IPS-11a (cell line): ENCODE measurements around the gene CD44.

Source experiments
- H3K4me3 ChIP-seq: one replicate; pipeline ENCODE4 v1.5.1; 2013; ENCODE audit warnings: low read depth, low read length, control low read depth

Gene CD44

DNA sequence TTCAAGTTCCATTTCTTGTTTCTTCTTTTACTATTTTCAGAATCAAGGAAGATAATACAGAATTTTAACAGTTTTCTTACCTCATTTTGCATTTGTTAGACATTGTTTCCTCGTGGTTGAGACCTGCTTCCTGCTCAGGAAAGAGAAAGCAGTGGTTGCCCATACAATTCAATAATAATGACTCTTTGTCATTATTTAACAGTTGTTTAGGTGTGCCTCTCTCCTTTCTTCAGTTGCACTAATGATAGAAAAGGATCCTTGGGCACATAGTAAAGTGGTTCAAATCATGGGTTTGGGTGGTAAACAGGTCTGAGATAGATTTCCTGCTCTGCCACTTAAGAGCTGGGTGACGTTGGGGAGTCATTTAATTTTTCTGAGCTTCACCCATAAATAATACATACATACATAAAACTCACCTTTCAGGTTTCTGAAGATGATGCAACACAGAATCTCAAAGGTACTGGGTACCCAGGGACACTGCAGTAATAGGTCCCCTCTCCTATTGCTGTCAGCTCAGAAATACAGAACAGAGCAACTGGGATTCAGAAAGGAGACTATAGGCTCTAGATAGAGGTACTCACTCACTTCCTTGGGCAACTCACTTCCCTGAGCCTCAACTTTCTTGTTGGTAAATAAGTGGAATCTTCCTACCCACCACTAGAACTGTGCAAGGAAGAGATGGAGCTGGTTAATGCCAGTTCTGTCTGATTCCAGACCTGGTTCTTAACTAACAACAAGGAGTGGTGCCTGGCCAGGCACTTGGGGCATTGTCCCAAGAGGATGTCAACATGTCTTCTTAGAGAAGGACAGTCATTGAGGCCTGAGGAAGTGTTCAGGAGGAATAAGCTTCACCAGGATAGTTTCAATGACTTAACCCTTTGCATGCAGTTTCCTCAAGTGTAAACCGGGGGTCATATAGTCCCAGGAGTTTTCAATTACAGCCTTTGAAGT is 34.9 kb downstream of the CD44 start:
- no peak overlapping the region for H3K4me3 ChIP-seq

DNA sequence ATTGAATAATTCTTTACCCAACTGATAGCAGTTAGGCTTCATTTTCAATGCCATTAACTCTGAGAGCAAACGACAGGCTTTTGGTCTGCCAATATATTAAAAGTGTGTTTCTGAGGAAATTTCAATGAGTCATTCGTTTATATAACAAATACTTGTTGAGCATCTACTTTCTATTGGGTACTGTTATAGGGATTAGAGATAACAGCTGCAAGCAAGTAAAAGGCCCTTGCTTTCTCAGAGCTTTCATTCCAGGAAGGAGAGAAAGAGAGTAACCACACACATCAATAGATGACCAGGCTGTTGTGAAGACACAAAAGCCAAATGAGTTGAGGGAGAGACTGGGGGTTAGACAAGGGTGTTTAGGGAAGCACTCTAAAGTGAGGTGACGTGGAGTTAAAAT is 35.7 kb downstream of the CD44 start:
- H3K4me3 ChIP-seq = no peak overlapping the region

DNA sequence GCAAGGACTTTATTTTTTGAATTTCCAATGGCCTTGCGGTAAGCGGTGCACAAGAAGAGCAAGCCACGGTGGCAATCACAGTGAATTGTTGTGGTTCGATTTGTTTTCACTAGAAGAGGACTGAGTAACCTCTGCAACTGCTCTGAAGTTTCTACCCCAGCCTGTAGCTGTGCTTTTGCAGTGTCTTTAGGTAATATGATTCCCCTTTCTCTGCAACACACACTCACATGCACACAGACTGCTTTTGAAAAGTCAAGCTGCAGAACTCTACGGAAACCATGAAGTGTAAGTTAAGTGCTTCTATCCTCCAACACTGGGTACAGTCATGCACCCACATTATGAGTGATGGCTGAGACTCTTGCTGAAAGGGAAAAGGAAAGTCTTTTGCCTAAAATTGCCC is 38.4 kb downstream of the CD44 start:
- H3K4me3 ChIP-seq = no peak overlapping the region

DNA sequence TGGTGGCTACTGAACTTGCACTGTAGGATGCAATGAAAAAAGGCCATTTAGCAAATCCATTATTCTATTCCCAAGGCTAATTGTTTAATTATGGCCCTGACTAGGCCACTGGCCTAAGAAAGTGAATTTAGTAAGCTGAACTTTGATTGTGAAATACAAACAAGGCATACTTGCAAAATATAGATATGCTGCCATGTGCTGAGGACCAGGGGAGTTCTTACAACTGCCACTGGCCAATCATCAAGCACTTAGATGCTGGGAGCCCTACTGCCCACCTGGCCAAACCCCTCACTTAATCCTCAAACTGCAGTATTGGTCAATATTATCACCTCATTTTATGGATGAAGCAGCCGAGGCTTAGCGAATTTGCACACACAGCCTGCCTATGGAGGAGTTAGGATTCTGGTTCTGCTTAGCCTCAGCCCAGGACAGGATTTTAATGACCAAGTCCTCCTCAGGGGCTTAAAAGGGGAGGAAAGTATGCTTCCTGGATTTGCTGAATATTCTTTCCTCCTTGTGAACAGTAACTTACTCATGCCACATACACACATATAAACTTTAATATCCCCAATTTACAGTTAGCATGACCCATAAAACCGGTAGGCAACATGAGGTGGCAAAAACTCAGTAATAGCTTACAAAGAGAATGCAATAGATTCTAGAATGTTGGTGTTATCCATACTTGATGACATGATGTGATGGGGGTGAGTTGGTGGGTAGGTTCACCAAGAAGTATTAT is 39.3 kb downstream of the CD44 start:
- H3K4me3 ChIP-seq = no peak overlapping the region

DNA sequence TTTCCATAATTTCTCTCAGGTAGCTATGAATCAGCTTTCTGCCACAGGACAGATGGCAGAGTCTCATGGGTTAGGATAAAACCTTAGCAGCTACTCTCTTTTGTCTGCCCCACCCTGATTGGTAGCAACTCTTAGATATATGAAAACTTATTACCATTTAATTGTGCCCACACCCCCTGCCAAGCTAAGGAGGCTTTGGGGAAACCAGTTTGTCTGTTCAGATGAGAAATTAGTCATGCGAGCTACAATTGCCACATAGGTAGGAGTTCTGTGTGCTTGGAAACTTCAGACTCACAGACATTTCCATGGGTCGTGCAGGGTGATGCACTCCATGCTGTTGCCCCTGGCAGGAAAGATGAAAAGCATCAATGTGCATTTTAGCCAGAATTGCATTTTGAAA is 39.9 kb downstream of the CD44 start:
- no peak overlapping the region for H3K4me3 ChIP-seq

DNA sequence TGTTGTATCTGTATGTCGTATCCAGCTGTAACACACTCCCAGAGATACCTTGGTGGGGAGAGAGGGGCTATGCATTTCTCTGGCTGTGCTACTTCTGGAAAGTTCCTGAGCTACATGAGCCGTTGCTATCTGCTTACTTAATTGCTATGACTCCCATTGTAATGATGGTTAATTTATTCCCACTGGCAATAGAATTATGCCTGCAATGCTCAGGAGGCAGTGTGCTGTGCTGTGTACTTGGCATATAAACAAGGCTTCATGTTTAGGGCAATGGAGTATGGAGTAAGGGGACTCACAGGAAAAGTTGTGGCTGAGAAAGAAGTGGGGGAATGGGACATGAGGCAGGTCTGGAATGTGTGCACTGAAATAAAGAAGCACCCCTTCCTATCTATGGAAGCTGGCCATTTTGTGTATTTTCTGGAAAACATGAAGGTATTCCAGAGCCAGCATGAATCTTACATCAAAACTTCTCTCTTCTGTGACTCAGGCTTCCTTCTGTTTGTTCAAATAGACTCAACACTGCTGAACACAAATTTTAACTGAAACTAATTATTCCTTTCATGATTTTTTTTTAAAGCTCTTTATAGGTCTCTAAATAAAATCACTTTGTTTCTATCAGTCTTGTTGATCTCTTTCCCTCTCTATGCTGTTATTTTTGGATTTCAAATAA is 40.6 kb downstream of the CD44 start:
- H3K4me3 ChIP-seq = no peak overlapping the region

DNA sequence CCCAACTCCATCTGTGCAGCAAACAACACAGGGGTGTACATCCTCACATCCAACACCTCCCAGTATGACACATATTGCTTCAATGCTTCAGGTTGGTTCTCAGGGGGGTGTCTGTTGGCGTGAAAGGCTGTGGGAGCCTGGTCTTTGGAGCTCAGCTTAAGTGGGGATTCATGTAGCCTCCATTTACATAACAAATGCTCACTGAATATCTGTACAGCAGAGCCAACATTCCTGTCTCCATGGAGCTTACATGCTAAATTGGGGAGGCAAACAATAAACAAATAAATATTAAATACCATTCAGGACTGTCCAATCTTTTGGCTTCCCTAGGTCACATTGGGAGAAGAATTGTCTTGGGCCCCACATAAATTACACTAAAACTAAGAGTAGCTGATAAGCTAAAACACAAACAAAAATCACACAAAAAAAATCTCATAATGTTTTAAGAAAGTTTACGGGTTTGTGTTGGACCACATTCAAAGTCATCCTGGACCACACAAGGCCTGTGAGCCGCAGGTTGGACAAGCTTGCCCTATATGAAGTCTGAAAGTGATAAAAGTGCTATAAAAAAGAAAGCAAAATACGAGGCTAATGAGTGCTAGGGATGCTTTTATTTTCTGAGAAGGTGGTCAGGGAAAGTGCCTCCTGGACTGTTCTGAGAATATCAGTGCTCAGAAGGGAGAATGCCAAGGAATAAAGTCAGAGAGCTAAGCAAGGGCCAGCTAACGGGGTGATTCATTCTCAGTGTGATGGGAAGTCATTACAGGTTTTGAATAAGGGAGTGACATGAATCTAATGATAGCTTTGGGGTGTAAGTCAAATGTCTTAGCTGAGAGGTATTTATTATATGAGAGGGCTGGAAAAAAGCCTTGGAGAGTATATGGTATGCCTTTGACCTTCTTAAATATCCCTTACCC is 41.6 kb downstream of the CD44 start:
- no peak overlapping the region for H3K4me3 ChIP-seq

DNA sequence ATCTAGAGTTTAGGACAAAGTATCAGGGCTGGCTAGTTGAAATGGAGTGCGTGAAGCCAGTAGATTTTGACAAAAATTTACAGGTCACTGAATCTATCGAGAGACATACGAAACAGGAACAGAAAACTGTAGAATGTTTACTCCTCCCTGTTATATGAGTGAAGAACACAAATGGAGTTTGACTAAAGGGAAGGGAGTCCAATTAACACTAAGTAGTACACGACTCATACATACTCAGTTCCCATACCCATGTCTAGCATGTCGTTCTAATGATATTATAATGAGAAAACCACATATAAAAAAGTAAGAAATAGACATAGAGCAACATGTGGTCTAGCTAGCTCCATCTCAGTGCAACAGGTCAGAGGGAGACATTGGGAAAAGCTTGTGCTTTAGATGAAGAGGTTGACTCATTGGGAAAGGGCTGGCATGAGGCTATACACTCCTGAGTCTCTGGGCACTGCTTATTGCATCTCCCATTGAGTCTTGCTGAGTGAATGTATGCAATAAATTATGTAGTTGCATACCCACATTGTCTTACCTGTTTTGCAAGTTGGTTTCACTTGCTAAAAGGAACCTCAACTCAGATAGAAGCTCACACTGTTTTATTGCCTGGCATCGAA is 43.5 kb downstream of the CD44 start:
- H3K4me3 ChIP-seq = no peak overlapping the region

DNA sequence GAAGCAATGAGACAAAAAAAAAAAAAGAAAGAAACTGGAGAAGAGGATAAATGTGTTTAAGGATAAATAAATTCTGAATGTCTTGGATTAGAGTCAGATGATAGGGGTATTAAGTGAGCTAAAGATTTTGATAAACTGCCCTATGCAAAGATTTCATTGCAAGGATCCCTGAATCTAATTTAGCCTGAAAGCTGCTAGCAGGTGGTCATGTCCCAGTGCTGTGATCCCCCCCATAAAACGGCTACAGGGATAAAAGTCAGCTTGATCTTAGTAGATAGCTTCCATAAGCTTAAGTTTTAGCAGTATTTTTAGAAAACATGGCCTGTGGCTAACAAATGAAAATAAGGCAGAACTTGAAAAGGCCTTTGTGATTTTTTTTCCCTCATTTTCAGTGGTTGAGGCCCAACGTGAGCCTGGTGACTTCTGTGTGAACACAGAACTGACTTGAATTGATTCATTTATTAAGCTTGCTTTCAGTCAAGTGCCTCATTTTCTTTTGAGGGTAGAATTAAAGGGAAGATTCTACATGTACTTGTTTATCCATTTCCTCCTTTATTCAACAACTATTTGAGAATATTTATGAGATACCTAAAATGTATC is 44.5 kb downstream of the CD44 start:
- H3K4me3 ChIP-seq = no peak overlapping the region

DNA sequence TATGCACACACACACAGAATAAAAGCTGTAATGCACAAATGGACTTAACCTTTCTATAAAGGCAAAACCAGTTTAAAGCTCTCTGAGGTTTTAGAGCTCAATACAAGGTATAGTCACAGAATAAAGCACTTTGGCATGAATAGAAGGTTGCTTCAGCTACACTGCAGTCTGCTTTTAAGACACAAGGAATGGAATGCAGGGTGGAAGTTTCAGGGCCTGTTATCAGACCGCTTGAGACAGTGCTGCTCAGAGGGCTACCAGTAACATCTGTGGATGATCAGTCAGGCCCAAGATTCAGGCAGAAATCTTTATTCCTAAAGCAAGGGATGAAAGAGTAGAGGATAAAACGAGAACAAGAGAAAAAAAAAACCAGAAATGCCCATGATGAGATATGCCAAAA is 46.7 kb downstream of the CD44 start:
- no peak overlapping the region for H3K4me3 ChIP-seq

DNA sequence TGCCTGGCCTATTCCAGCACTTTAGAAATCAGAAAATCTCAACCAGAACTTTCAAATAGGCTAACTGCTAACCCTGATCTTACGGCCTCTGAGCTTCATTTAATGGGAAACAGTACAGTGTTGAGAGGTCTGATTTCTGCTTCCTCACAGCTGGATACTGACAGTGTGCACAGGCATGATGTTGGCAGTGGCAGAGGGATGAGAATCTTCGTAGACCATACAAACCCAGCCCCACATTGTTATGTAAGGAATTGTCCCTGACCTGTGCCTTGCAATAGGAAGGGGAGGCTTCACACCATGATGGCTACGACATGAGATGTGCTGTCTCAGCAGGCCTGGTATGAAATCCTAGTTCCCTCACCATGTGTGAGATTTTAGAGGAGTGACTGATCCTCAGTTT is 49.0 kb downstream of the CD44 start:
- no peak overlapping the region for H3K4me3 ChIP-seq

DNA sequence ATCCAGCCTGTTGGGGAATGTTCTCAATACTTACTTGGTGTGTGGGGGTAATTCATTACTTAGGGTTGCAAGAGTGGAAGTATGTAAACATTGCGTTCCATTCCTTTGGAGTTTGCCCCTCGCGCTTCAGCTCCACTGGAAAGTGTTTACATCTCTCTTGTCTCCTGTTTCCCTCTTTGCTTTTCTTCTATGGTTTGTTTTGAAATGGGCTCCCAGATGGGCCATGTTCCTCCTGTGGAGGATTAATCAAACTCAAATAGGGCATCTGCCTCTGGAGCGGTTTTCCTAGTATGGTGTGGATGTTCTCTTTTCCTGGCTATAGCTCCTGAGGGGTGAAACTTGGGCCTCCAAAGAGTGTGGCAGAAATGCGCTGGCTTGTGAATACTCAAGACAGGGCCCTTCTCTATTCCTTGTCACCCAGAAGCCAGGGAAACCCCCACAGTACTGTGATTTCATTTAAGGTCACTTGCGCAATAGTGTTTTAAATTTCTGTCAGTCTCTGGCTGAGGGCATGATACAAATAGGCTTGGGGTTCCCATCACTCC is 51.9 kb downstream of the CD44 start:
- H3K4me3 ChIP-seq = no peak overlapping the region

DNA sequence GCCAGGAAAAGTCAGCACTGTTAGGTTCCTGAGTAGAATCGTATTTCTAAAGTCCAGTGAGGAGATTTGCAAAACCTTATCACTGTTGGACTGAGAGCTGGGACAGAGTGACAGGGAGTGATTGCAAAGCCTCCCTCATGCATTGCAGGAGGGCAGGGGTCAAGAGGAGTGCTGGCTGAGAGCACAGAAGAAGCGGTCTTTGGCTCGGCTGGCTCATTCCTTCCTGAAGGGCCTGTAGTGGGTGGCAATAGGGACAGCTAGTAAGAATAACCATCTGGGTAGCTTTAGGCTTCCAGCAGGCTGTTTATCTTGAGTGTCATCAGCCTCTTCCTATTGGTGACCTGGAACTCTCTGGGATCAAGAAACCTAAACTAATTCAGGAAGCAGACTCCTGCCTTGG is 53.4 kb downstream of the CD44 start:
- no peak overlapping the region for H3K4me3 ChIP-seq

DNA sequence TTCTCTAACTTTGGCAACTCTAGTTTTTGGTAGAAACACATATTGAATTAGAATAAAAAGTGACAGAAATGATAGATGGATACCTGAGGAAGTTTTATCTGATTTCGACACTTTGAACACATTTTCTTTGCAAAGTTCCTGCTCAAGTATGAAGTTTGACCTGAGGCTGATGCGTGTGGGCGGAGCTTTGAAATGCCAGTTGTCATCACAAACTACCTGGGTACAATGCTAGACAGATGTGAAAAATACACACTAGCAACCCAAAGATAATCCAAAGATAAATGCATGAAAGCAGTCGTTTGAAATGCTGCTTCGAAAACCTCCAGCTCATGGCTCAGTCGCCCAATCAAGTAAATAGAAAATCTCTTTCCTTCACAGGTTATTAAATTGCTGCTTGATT is 54.8 kb downstream of the CD44 start:
- no peak overlapping the region for H3K4me3 ChIP-seq

DNA sequence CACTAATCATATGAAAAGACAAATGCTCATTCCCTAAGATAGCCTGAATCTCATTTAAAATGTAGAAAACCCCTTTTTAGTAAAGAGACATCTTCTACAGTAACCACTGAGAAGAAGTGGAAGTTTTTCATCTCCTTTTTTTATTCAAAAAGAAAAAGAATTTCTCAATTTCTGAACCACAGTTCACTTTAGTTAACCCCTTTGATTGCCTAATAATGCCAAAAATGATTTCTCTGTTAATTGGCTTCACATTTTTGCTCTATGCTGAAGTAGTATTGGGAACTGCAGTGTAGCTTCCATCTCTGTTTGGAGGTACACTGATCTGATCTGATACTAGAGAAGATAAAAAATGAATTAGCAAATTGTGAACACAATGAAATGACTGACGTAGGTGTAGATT is 58.3 kb downstream of the CD44 start:
- H3K4me3 ChIP-seq = no peak overlapping the region

DNA sequence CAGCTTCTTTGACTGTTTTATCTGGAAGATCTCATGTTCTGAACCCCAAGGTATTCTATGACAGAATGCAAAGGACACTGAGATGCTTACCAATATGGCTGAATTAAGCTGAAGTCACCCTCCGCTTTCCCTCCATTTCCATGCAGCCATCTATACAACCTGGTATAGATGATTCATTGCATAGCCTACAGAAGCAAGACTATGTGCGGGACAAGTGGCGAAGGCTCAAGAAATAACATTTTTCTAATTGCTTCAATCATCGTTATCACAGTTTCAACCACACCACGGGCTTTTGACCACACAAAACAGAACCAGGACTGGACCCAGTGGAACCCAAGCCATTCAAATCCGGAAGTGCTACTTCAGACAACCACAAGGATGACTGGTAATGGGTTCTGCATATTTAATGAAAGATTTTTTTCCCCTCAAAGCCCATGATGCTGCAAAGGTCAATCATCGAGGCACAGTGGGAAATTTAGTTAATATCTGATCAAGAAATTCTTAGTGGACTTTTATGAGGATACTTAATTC is 61.9 kb downstream of the CD44 start:
- H3K4me3 ChIP-seq = no peak overlapping the region

DNA sequence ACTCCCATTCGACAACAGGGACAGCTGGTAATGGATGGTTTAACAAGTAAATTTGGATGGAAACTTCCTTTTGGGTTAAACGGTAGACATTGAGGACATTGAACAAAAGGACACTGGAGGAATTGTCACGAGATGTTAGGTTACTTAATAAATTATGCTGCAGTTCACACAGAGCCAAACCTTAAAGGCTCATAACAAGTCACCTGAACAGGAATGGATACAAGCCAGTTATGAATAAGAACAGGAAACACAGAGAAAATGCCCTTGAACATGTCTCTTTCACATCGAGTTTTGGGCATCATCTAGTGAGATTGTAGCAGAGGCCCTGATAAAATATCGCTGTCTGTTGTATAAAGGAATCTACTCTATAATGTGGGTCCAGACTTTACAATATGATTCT is 65.6 kb downstream of the CD44 start:
- H3K4me3 ChIP-seq = no peak overlapping the region

DNA sequence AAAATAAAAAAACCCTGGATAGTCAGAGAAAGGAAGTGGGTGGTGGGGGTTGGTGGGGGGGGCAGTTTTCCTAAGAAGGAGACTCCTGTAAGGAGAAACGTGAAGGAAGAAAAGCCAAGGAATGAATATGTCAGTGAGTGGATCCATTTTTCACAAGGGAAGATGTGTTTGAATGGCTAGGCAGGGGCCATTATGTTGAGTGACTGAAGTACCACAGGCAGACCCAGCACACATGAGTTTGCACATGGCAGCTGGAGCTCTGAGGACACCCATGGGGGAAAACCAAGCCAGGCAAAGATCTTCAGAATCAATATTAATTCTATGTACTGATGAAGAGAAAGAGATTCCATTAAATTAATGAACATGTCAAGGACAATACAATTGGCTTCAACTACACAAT is 67.6 kb downstream of the CD44 start:
- no peak overlapping the region for H3K4me3 ChIP-seq
